Measurements from ENCODE around the gene LCN6.
"Not testable (repeated sequence)": the region's sequence is repeated elsewhere in the genome, so short reads cannot be mapped to it uniquely, and the experiment has no call there.

DNA sequence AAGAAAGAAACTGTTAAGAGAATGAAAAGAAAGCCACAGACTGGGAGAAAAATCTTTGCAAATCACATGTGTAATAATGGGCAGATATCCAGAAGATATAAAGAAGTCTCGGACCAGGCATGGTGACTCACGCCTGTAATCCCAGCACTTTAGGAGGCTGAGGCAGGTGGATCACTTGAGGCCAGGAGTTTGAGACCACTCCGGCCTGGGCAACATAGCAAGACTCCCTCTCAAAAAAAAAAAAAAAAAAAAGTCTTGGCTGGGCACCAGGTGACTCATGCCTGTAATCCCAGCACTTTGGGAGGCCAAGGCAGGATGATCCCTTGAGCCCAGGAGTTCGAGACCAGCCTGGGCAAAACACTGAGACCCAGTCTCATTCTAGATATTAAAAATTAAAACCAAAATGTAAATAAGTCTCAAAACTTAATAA lies 37.1 kb downstream of the LCN6 start:
- not testable (repeated sequence) for TF ChIP-seq FIP1L1 (IDR thresholded peaks at IDR 0.05; ENCODE audit: low read depth, low read length, poor library complexity, severe bottlenecking); ZNF644 (tag; IDR thresholded peaks at IDR 0.05; ENCODE audit: low read depth); MAFK (IDR thresholded peaks at IDR 0.05; ENCODE audit: low read length); STAT6 (CRISPR knock-in tag; IDR thresholded peaks at IDR 0.05); BRCA1 (IDR thresholded peaks at IDR 0.05); BRCA1 (CRISPR knock-in tag; IDR thresholded peaks at IDR 0.05); RAD21 (CRISPR knock-in tag; conservative IDR thresholded peaks at IDR 0.05 in 1 of 2, IDR thresholded peaks at IDR 0.05 in 1 of 2); GABPA (tag; conservative IDR thresholded peaks at IDR 0.05; ENCODE audit: low read depth); BCLAF1 (IDR thresholded peaks at IDR 0.05; ENCODE audit: borderline replicate concordance in 1 of 2, control insufficient read depth in 1 of 2, low read depth in 2 of 2, low read length in 1 of 2); SIN3A (IDR thresholded peaks at IDR 0.05; ENCODE audit: borderline replicate concordance in 2 of 2, control insufficient read depth in 1 of 2, low read depth in 2 of 2, low read length in 2 of 2); ZNF695 (CRISPR knock-in tag; IDR thresholded peaks at IDR 0.05); POLR2B (IDR thresholded peaks at IDR 0.05; ENCODE audit: low read depth, partially characterized antibody)
- peak; percentile 39; the same call in 1 of the 2 replicates for TF ChIP-seq SMARCE1 (IDR thresholded peaks at IDR 0.05)

Measured in K562 (cell line).